Activated CD8-positive, alpha-beta T cell treated with anti-CD3 and anti-CD28 coated beads for 36 hours (primary cell): Measurements from ENCODE around the gene DKC1. TPM values are rescaled to one million over a fixed set of nuclear protein-coding genes. Genes with fewer than 3 reads are reported as not detected.

Experiments
- ATAC-seq: fragments of 200-7000 bp; cut with Tn5 transposase; one replicate; pipeline ENCODE4 v1.10.0; 2021; ENCODE audit warnings: mild to moderate bottlenecking, moderate library complexity
- CTCF ChIA-PET: fragments of 350-600 bp; sonication (Branson Sonifier 250); formaldehyde crosslinking; loops from one replicate; lab custom pipeline; 2021; ENCODE audit warnings: antibody characterized with exemption; lab: Charles Lee
- POLR2A ChIA-PET: fragments of 350-600 bp; sonication (Branson Sonifier 250); formaldehyde crosslinking; loops from one replicate; lab custom pipeline; 2021; ENCODE audit warnings: antibody characterized with exemption; lab: Charles Lee
- DNase-seq: peaks from one replicate; pipeline ENCODE4 v3.0.0-alpha.2; 2020
- H3K27ac Mint-ChIP-seq: one replicate; pipeline ENCODE4 v1.8.0; 2021; ENCODE audit warnings: mild to moderate bottlenecking, mixed read lengths
- H3K27me3 Mint-ChIP-seq: one replicate; pipeline ENCODE4 v1.8.0; 2021; ENCODE audit warnings: mixed read lengths
- H3K36me3 Mint-ChIP-seq: one replicate; pipeline ENCODE4 v1.8.0; 2021; ENCODE audit warnings: low read depth, mixed read lengths
- H3K4me1 Mint-ChIP-seq: one replicate; pipeline ENCODE4 v1.8.0; 2021; ENCODE audit warnings: low read depth, mixed read lengths
- H3K4me3 Mint-ChIP-seq: one replicate; pipeline ENCODE4 v1.8.0; 2021; ENCODE audit warnings: mild to moderate bottlenecking, moderate library complexity, mixed read lengths
- H3K9me3 Mint-ChIP-seq: one replicate; pipeline ENCODE4 v1.8.0; 2021; ENCODE audit warnings: mixed read lengths
- CTCF ChIP-seq: fragments of 200-600 bp; IDR thresholded peaks from one replicate; pipeline ENCODE4 v1.8.0; 2022; ENCODE audit warnings: antibody characterized with exemption, mild to moderate bottlenecking
- intact Hi-C: fragments of 100-400 bp; cut with micrococcal nuclease; formaldehyde crosslinking; loops from one replicate; pipeline ENCODE4 v1.10.0; 2022
- total RNA-seq, 2 experiments: library from RNA; stranded (reverse); gene quantifications; one replicate each; pipeline ENCODE4 v1.2.3, GENCODE V29; 2021

Gene DKC1
- total RNA-seq, 2 experiments from 2014 or later: 132 to 138 TPM

- Mint-ChIP-seq H3K36me3 (no peaks in the 10 kb centered on the region), H3K4me3 (peak overlapping the region; percentile 71), H3K27me3 (no peaks in the 10 kb centered on the region), H3K4me1 (peaks cover 44% of the 10 kb centered on the region), H3K27ac (peak overlapping the region; percentile 59), H3K9me3 (no peaks in the 10 kb centered on the region)
- POLR2A ChIA-PET: interaction anchor here (1.2 to 1.9 kb wide), 2 partner anchors 13 to 43 kb away, joined by 3 to 4 read pairs; partner anchors contain the start of gene DKC1
- ATAC-seq (no peak), DNase-seq (no peak)
- CTCF ChIA-PET: no interaction called here
- TF ChIP-seq CTCF: no peak
- intact Hi-C loops: no loop called here
Measured at GRCh38 chrX:154805696-154806091, 43.0 kb downstream of the DKC1 start.

GRCh38 chrX:154806837-154807501 lies 44.3 kb downstream of the DKC1 start:
- peaks cover 35% of the 10 kb centered on the region for H3K4me1 Mint-ChIP-seq
- POLR2A ChIA-PET: no interaction called here
- TF ChIP-seq CTCF: no peak
- H3K36me3 Mint-ChIP-seq: no peaks in the 10 kb centered on the region
- intact Hi-C loops: no loop called here
- no peak overlapping the region for H3K27ac Mint-ChIP-seq
- no peak overlapping the region for H3K4me3 Mint-ChIP-seq
- no peaks in the 10 kb centered on the region for H3K27me3 Mint-ChIP-seq
- ATAC-seq: no peak
- no peaks in the 10 kb centered on the region for H3K9me3 Mint-ChIP-seq
- CTCF ChIA-PET: no interaction called here
- DNase-seq: no peak

GRCh38 chrX:154809939-154810665 lies 47.4 kb downstream of the DKC1 start:
- intact Hi-C loops: no loop called here
- ATAC-seq (peak; percentile 53), DNase-seq (no peak)
- peaks cover 5% of the 10 kb centered on the region for H3K27me3 Mint-ChIP-seq
- H3K4me3 Mint-ChIP-seq: no peak overlapping the region
- H3K27ac Mint-ChIP-seq: no peak overlapping the region
- H3K9me3 Mint-ChIP-seq: no peaks in the 10 kb centered on the region
- ChIA-PET CTCF (no interaction called here), POLR2A (interaction anchor here (1.1 kb wide), 1 partner anchor 33 kb away, joined by 4 read pairs; no protein-coding TSS in a partner anchor)
- no peak for TF ChIP-seq CTCF
- H3K36me3 Mint-ChIP-seq: no peaks in the 10 kb centered on the region
- peaks cover 14% of the 10 kb centered on the region for H3K4me1 Mint-ChIP-seq

- ATAC-seq (no peak), DNase-seq (no peak)
- no peak overlapping the region for H3K27ac Mint-ChIP-seq
- H3K27me3 Mint-ChIP-seq: peaks cover 5% of the 10 kb centered on the region
- no peaks in the 10 kb centered on the region for H3K9me3 Mint-ChIP-seq
- H3K4me1 Mint-ChIP-seq: peaks cover 7% of the 10 kb centered on the region
- no peak for TF ChIP-seq CTCF
- H3K4me3 Mint-ChIP-seq: no peak overlapping the region
- no peaks in the 10 kb centered on the region for H3K36me3 Mint-ChIP-seq
- ChIA-PET CTCF (interaction anchor here (0.8 to 0.9 kb wide), 2 partner anchors 22 to 100 kb away, joined by 3 read pairs; no protein-coding TSS in a partner anchor), POLR2A (no interaction called here)
- intact Hi-C loops: no loop called here
Measured at GRCh38 chrX:154812341-154813101, 49.9 kb downstream of the DKC1 start.
